Suprapubic skin (tissue), 4 donors: ENCODE results near the gene AGBL5. TPM values are rescaled to one million over a fixed set of nuclear protein-coding genes. Genes with fewer than 3 reads are reported as not detected.

Source experiments
- DNase-seq, 2 donors: peaks; one replicate each; pipeline ENCODE4 v3.0.0-alpha.2; 2019; ENCODE audit warnings: low spot score in 2 of 2
- H3K27ac ChIP-seq: fragments of 200-600 bp; sonication (generic); one replicate; pipeline ENCODE4 v1.5.1; 2019
- H3K27me3 ChIP-seq: fragments of 200-600 bp; sonication (generic); one replicate; pipeline ENCODE4 v1.5.1; 2019
- H3K36me3 ChIP-seq: fragments of 200-600 bp; sonication (generic); one replicate; pipeline ENCODE4 v1.5.1; 2019
- H3K4me1 ChIP-seq: fragments of 200-600 bp; sonication (generic); one replicate; pipeline ENCODE4 v1.5.1; 2019
- H3K4me3 ChIP-seq: fragments of 200-600 bp; sonication (generic); one replicate; pipeline ENCODE4 v1.5.1; 2019; ENCODE audit warnings: mild to moderate bottlenecking
- H3K9me3 ChIP-seq: fragments of 200-600 bp; sonication (generic); one replicate; pipeline ENCODE4 v1.5.1; 2019
- CTCF ChIP-seq, 2 donors: fragments of 200-600 bp in 1 of 2; fragments of 450-650 bp in 1 of 2; sonication (generic) in 1 of 2; IDR thresholded peaks; one replicate each; pipeline ENCODE4 v1.5.1; 2016 to 2019; ENCODE audit warnings: antibody characterized with exemption in 2 of 2, mild to moderate bottlenecking in 1 of 2, moderate library complexity in 1 of 2
- EP300 ChIP-seq: sonication (generic); formaldehyde crosslinking; IDR thresholded peaks from one replicate; pipeline ENCODE4 v1.6.1; 2017; ENCODE audit warnings: antibody characterized with exemption
- POLR2A ChIP-seq, 2 donors: fragments of 450-650 bp; IDR thresholded peaks; one replicate each; pipeline ENCODE4 v1.6.1; 2017; ENCODE audit warnings: antibody characterized with exemption in 2 of 2, mild to moderate bottlenecking in 2 of 2, moderate library complexity in 2 of 2
- POLR2AphosphoS5 ChIP-seq, 3 donors: sonication (generic); formaldehyde crosslinking; IDR thresholded peaks; one replicate each; pipeline ENCODE4 v1.6.1; 2017; ENCODE audit warnings: antibody characterized with exemption in 3 of 3
- WGBS: methylation state at CpG from one replicate; pipeline ENCODE4 v1.1.5; 2018; 5-methylcytosine and 5-hydroxymethylcytosine counted together
- total RNA-seq, 4 donors: library from RNA; depleted of rRNA; stranded (reverse); fragments of >200 nt; gene quantifications; one replicate each; pipeline ENCODE4 v1.1.0, GENCODE V29; 2016

AGBL5 gene
- total RNA-seq, 4 donors from 2014 or later: 15.3 to 18.9 (median 18.5) TPM

- peaks cover 27% of the 10 kb centered on the region for H3K36me3 ChIP-seq
- no peak for DNase-seq
- TF ChIP-seq CTCF (IDR thresholded peaks at IDR 0.05) (no peak), POLR2AphosphoS5 (IDR thresholded peaks at IDR 0.05) (no peak), POLR2A (IDR thresholded peaks at IDR 0.05) (no peak), EP300 (no peak)
- no peak overlapping the region for H3K4me3 ChIP-seq
- H3K27me3 ChIP-seq: no peaks in the 10 kb centered on the region
- H3K4me1 ChIP-seq: peaks cover 22% of the 10 kb centered on the region
- H3K27ac ChIP-seq: peak overlapping the region; percentile 75
- no peaks in the 10 kb centered on the region for H3K9me3 ChIP-seq
- 58% methylated on average over 9 of the region's 9 CpGs for WGBS
Measured at GRCh38 chr2:27019931-27020855, 31.3 kb upstream of the AGBL5 start.

- Histone ChIP-seq H3K9me3 (no peaks in the 10 kb centered on the region), H3K27ac (peak overlapping the region; percentile 75), H3K4me3 (no peak overlapping the region), H3K36me3 (peaks cover 38% of the 10 kb centered on the region), H3K27me3 (no peaks in the 10 kb centered on the region), H3K4me1 (peaks cover 17% of the 10 kb centered on the region)
- TF ChIP-seq CTCF (IDR thresholded peaks at IDR 0.05): no peak
- no peak for TF ChIP-seq EP300
- no peak for TF ChIP-seq POLR2A (IDR thresholded peaks at IDR 0.05)
- TF ChIP-seq POLR2AphosphoS5 (IDR thresholded peaks at IDR 0.05): no peak
- WGBS: 48% methylated on average over 11 of the region's 11 CpGs
- DNase-seq: no peak
Measured at GRCh38 chr2:27021253-27022049, 30.0 kb upstream of the AGBL5 start.

GRCh38 chr2:27023740-27024139 is 27.7 kb upstream of the AGBL5 start:
- Histone ChIP-seq H3K4me1 (peaks cover 17% of the 10 kb centered on the region), H3K36me3 (peaks cover 53% of the 10 kb centered on the region), H3K4me3 (no peak overlapping the region), H3K9me3 (no peaks in the 10 kb centered on the region), H3K27ac (no peak overlapping the region), H3K27me3 (no peaks in the 10 kb centered on the region)
- DNase-seq: no peak
- TF ChIP-seq EP300 (no peak), POLR2A (IDR thresholded peaks at IDR 0.05) (no peak), CTCF (IDR thresholded peaks at IDR 0.05) (no peak), POLR2AphosphoS5 (IDR thresholded peaks at IDR 0.05) (no peak)
- 96% methylated on average over 7 of the region's 7 CpGs for WGBS

- Histone ChIP-seq H3K9me3 (no peaks in the 10 kb centered on the region), H3K27ac (no peak overlapping the region), H3K4me1 (peaks cover 17% of the 10 kb centered on the region), H3K36me3 (peaks cover 55% of the 10 kb centered on the region), H3K27me3 (no peaks in the 10 kb centered on the region), H3K4me3 (no peak overlapping the region)
- DNase-seq: no peak
- TF ChIP-seq CTCF (IDR thresholded peaks at IDR 0.05) (no peak), POLR2A (IDR thresholded peaks at IDR 0.05) (no peak), EP300 (no peak), POLR2AphosphoS5 (IDR thresholded peaks at IDR 0.05) (no peak)
- WGBS: 83% methylated on average over 18 of the region's 18 CpGs
Measured at GRCh38 chr2:27024188-27024587, 27.3 kb upstream of the AGBL5 start.

GRCh38 chr2:27024812-27025211 is 26.7 kb upstream of the AGBL5 start:
- peaks cover 57% of the 10 kb centered on the region for H3K36me3 ChIP-seq
- 76% methylated on average over 9 of the region's 12 CpGs for WGBS
- DNase-seq: no peak

More at GRCh38 chr2:27024812-27025211, 26.7 kb upstream of the AGBL5 start:
- no peak for TF ChIP-seq POLR2A (IDR thresholded peaks at IDR 0.05)
- TF ChIP-seq POLR2AphosphoS5 (IDR thresholded peaks at IDR 0.05): no peak
- no peak for TF ChIP-seq CTCF (IDR thresholded peaks at IDR 0.05)
- TF ChIP-seq EP300: no peak
- Histone ChIP-seq H3K27me3 (no peaks in the 10 kb centered on the region), H3K4me1 (peaks cover 17% of the 10 kb centered on the region), H3K4me3 (no peak overlapping the region), H3K9me3 (no peaks in the 10 kb centered on the region), H3K27ac (no peak overlapping the region)
